ENCODE data around the gene RNU1-4. TPM values are rescaled to one million over a fixed set of nuclear protein-coding genes. Genes with fewer than 3 reads are reported as not detected.
"Not testable (repeated sequence)": the region's sequence is repeated elsewhere in the genome, so short reads cannot be mapped to it uniquely, and the experiment has no call there.

The RNU1-4 gene
- total and polyA plus RNA-seq, 2 donors from 2014 or later: 26.8 to 8,605 TPM

DNA sequence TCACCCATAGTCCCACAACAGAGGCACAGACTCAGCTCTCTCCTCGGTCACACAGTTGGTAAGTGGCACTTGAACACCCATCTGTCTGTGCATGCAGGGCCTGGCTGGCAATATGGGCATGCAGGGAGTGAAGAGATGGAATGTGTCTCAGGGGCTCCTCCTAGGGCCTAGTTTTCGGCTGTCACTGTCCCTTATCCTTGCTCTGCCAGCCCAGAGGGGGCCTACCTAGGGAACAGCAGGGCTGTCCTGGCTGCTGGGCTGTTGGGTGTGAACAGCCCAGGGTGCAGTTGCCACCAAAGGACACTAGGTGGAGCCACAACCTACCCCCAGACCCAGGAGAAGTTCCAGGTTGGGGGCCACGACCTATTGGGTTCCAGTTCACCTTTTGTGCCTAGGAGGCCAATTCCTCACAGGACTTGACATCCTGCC is 30.6 kb upstream of the RNU1-4 start:
- TF ChIP-seq CTCF (IDR thresholded peaks at IDR 0.05; ENCODE audit: borderline replicate concordance, extremely low read depth, insufficient read depth): peak; percentile 58
- peak in 3 of 5 donors; percentile 24 to 34 (median 25) for DNase-seq
- H3K27ac ChIP-seq (ENCODE audit: low read depth in 2 of 2, low read length in 2 of 2): not testable (repeated sequence)

GRCh38 chr1:16710618-16711017 is 29.7 kb upstream of the RNU1-4 start:
- FAIRE-seq; H3K9me3 ChIP-seq (ENCODE audit: control insufficient read depth in 2 of 3, insufficient read depth in 1 of 3, low read length in 3 of 3); H3K9ac ChIP-seq (ENCODE audit: low read length in 3 of 3); H3K36me3 ChIP-seq (ENCODE audit: control insufficient read depth in 2 of 3, insufficient read depth in 3 of 3, low read length in 3 of 3); H3K27ac ChIP-seq (ENCODE audit: low read depth in 2 of 2, low read length in 2 of 2); H3K4me1 ChIP-seq (ENCODE audit: control insufficient read depth in 2 of 3, insufficient read depth in 2 of 3, low read depth in 1 of 3, low read length in 3 of 3); H3K27me3 ChIP-seq (ENCODE audit: control insufficient read depth, insufficient read depth, low read length); intact Hi-C loops (cut with DNase I); H3K4me3 ChIP-seq (ENCODE audit: low read length in 3 of 3): not testable (repeated sequence)
- DNase-seq: peak in 3 of 5 donors; percentile 11 to 87 (median 35)

More for the DNA sequence above, 30.6 kb upstream of the RNU1-4 start:
- H3K36me3 ChIP-seq (ENCODE audit: control insufficient read depth in 2 of 3, insufficient read depth in 3 of 3, low read length in 3 of 3); H3K9ac ChIP-seq (ENCODE audit: low read length in 3 of 3); H3K9me3 ChIP-seq (ENCODE audit: control insufficient read depth in 2 of 3, insufficient read depth in 1 of 3, low read length in 3 of 3); intact Hi-C loops (cut with DNase I); H3K4me1 ChIP-seq (ENCODE audit: control insufficient read depth in 2 of 3, insufficient read depth in 2 of 3, low read depth in 1 of 3, low read length in 3 of 3); FAIRE-seq; H3K4me3 ChIP-seq (ENCODE audit: low read length in 3 of 3); H3K27me3 ChIP-seq (ENCODE audit: control insufficient read depth, insufficient read depth, low read length): not testable (repeated sequence)

- H3K4me1 ChIP-seq (ENCODE audit: control insufficient read depth in 2 of 3, insufficient read depth in 2 of 3, low read depth in 1 of 3, low read length in 3 of 3); H3K9me3 ChIP-seq (ENCODE audit: control insufficient read depth in 2 of 3, insufficient read depth in 1 of 3, low read length in 3 of 3); H3K27me3 ChIP-seq (ENCODE audit: control insufficient read depth, insufficient read depth, low read length); FAIRE-seq; H3K27ac ChIP-seq (ENCODE audit: low read depth in 2 of 2, low read length in 2 of 2); H3K4me3 ChIP-seq (ENCODE audit: low read length in 3 of 3); H3K9ac ChIP-seq (ENCODE audit: low read length in 3 of 3); H3K36me3 ChIP-seq (ENCODE audit: control insufficient read depth in 2 of 3, insufficient read depth in 3 of 3, low read length in 3 of 3); intact Hi-C loops (cut with DNase I): not testable (repeated sequence)
- DNase-seq: peak in 2 of 5 donors; percentile 9 to 20
Measured at GRCh38 chr1:16712131-16712530, 28.2 kb upstream of the RNU1-4 start.

GRCh38 chr1:16712582-16712981 is 27.7 kb upstream of the RNU1-4 start:
- not testable (repeated sequence) for FAIRE-seq

DNA sequence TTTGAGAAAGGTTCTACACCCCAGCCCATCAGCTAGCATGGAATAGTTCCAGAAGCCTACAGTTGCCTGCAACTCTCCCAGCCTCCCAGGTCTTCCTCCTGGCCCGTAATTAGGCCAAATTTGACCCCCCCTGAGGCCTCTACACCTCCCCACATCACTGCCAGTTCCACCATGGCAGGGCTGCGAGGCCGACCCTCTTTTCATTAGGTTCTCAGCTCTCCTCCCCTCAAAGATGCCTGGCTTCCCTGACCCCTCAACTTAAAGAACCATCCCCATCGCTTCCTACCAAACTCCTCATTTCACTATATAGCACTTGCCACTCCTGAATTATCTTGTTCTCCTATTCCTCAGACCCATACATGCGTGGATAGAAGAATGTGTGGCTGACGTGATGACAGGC is 27.3 kb upstream of the RNU1-4 start:
- intact Hi-C loops (cut with DNase I); FAIRE-seq; H3K9ac ChIP-seq (ENCODE audit: low read length in 3 of 3); H3K27me3 ChIP-seq (ENCODE audit: control insufficient read depth, insufficient read depth, low read length); H3K36me3 ChIP-seq (ENCODE audit: control insufficient read depth in 2 of 3, insufficient read depth in 3 of 3, low read length in 3 of 3); H3K27ac ChIP-seq (ENCODE audit: low read depth in 2 of 2, low read length in 2 of 2); H3K4me3 ChIP-seq (ENCODE audit: low read length in 3 of 3); H3K9me3 ChIP-seq (ENCODE audit: control insufficient read depth in 2 of 3, insufficient read depth in 1 of 3, low read length in 3 of 3): not testable (repeated sequence)
- H3K4me1 ChIP-seq (ENCODE audit: control insufficient read depth in 2 of 3, insufficient read depth in 2 of 3, low read depth in 1 of 3, low read length in 3 of 3): peaks cover 0 to 11% (median 10%) of the 10 kb centered on the region in 3 donors
- peak in 2 of 5 donors; percentile 8 to 18 for DNase-seq

More at GRCh38 chr1:16712582-16712981, 27.7 kb upstream of the RNU1-4 start:
- H3K4me1 ChIP-seq (ENCODE audit: control insufficient read depth in 2 of 3, insufficient read depth in 2 of 3, low read depth in 1 of 3, low read length in 3 of 3); H3K36me3 ChIP-seq (ENCODE audit: control insufficient read depth in 2 of 3, insufficient read depth in 3 of 3, low read length in 3 of 3); intact Hi-C loops (cut with DNase I); H3K27ac ChIP-seq (ENCODE audit: low read depth in 2 of 2, low read length in 2 of 2); H3K9ac ChIP-seq (ENCODE audit: low read length in 3 of 3); H3K27me3 ChIP-seq (ENCODE audit: control insufficient read depth, insufficient read depth, low read length); H3K9me3 ChIP-seq (ENCODE audit: control insufficient read depth in 2 of 3, insufficient read depth in 1 of 3, low read length in 3 of 3); H3K4me3 ChIP-seq (ENCODE audit: low read length in 3 of 3): not testable (repeated sequence)
- DNase-seq: peak in 2 of 5 donors; percentile 9 to 29

- H3K4me1 ChIP-seq (ENCODE audit: control insufficient read depth in 2 of 3, insufficient read depth in 2 of 3, low read depth in 1 of 3, low read length in 3 of 3): peaks cover 0 to 11% (median 11%) of the 10 kb centered on the region in 3 donors
- intact Hi-C loops (cut with DNase I); H3K4me3 ChIP-seq (ENCODE audit: low read length in 3 of 3); H3K9me3 ChIP-seq (ENCODE audit: control insufficient read depth in 2 of 3, insufficient read depth in 1 of 3, low read length in 3 of 3); DNase-seq; H3K36me3 ChIP-seq (ENCODE audit: control insufficient read depth in 2 of 3, insufficient read depth in 3 of 3, low read length in 3 of 3); H3K27me3 ChIP-seq (ENCODE audit: control insufficient read depth, insufficient read depth, low read length); FAIRE-seq; H3K9ac ChIP-seq (ENCODE audit: low read length in 3 of 3); H3K27ac ChIP-seq (ENCODE audit: low read depth in 2 of 2, low read length in 2 of 2): not testable (repeated sequence)
Measured at GRCh38 chr1:16713480-16713879, 26.8 kb upstream of the RNU1-4 start.

Data from kidney (tissue), 14 donors.